ENCODE results near the gene ADGRF1.

Gene ADGRF1

DNA sequence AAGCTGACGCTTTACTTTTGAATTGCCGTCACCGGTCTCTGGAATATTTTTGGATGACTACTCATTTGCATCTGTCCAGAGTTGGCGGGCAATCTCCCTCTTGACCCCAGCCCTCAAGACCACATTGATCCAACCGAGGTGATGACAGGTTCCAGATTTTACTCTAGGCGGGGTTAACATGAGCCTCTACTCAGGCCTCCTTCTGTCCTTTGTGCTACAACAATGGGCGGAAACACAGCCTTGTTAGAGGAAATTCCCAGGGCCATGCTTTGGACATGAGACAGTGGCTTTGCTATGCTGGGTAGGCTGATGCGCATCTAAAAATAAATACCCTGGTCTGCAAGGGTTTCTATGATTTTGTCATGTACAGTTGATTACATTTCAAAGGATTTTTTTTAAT, 93.4 kb downstream of the ADGRF1 start:
- H3K9me3 ChIP-seq (ENCODE audit: control insufficient read depth, low read depth, low read length): no peaks in the 10 kb centered on the region
- H3K9ac ChIP-seq (ENCODE audit: low read length): no peak overlapping the region
- H3K27me3 ChIP-seq (ENCODE audit: control insufficient read depth, insufficient read depth, low read length): no peaks in the 10 kb centered on the region
- H3K36me3 ChIP-seq (ENCODE audit: control insufficient read depth, low read depth, low read length): no peaks in the 10 kb centered on the region
- no peak overlapping the region for H3K27ac ChIP-seq (ENCODE audit: low read length)
- no peak overlapping the region for H3K4me3 ChIP-seq (ENCODE audit: low read length)
- H3K4me1 ChIP-seq (ENCODE audit: control insufficient read depth, low read depth, low read length): no peaks in the 10 kb centered on the region
